HepG2 (cell line): ENCODE measurements around the gene SIRT7. TPM values are rescaled to one million over a fixed set of nuclear protein-coding genes. Genes with fewer than 3 reads are reported as not detected.

ENCODE experiments used
- CERS6 ChIP-seq: sonication (generic); formaldehyde crosslinking; IDR thresholded peaks from 2 replicates; pipeline ENCODE4 v1.5.0; 2020; ENCODE audit warnings: missing genetic modification reagents
- FOSL2 ChIP-seq: sonication (generic); formaldehyde crosslinking; IDR thresholded peaks from 2 replicates; pipeline ENCODE4 v1.4.0; 2020; ENCODE audit warnings: missing genetic modification reagents
- FOXA3 ChIP-seq: IDR thresholded peaks from 2 replicates; pipeline ENCODE4 v1.6.1; 2016; ENCODE audit warnings: missing genetic modification reagents, missing compliant biosample characterization
- IKZF5 ChIP-seq: IDR thresholded peaks from 2 replicates; pipeline ENCODE4 v1.6.1; 2018; ENCODE audit warnings: missing genetic modification reagents, mild to moderate bottlenecking, missing compliant biosample characterization
- KDM2A ChIP-seq: sonication (generic); formaldehyde crosslinking; IDR thresholded peaks from 2 replicates; pipeline ENCODE4 v1.4.0; 2020; ENCODE audit warnings: low read depth, missing genetic modification reagents, borderline replicate concordance
- NCOA2 ChIP-seq: sonication (generic); formaldehyde crosslinking; IDR thresholded peaks from 2 replicates; pipeline ENCODE4 v1.8.0; 2022; ENCODE audit warnings: inconsistent platforms
- PAF1 ChIP-seq: IDR thresholded peaks from 2 replicates; pipeline ENCODE4 v1.6.1; 2016; ENCODE audit warnings: missing genetic modification reagents, missing compliant biosample characterization
- PATZ1 ChIP-seq: sonication (generic); formaldehyde crosslinking; IDR thresholded peaks from 2 replicates; pipeline ENCODE4 v1.4.0; 2020; ENCODE audit warnings: missing genetic modification reagents
- PCBP1 ChIP-seq: fragments of 200-400 bp; formaldehyde crosslinking; IDR thresholded peaks from 2 replicates; pipeline ENCODE4 v1.6.1; 2017; ENCODE audit warnings: mild to moderate bottlenecking, low read depth, low read length, borderline replicate concordance
- PCBP2 ChIP-seq: fragments of 200-400 bp; formaldehyde crosslinking; optimal IDR thresholded peaks from 2 replicates; pipeline ENCODE3; 2018; ENCODE audit warnings: low read length, low read depth; ENCODE audit not compliant: poor library complexity, severe bottlenecking
- POLR2AphosphoS5 ChIP-seq: IDR thresholded peaks from 2 replicates; pipeline ENCODE4 v1.6.1; 2012; ENCODE audit warnings: low read depth, low read length
- SMAD3 ChIP-seq: sonication (generic); formaldehyde crosslinking; IDR thresholded peaks from 2 replicates; pipeline ENCODE4 v1.4.0; 2020; ENCODE audit warnings: missing genetic modification reagents
- SP2 ChIP-seq: sonication (generic); formaldehyde crosslinking; IDR thresholded peaks from 2 replicates; pipeline ENCODE4 v1.5.1; 2020; ENCODE audit warnings: mild to moderate bottlenecking, missing genetic modification reagents
- ZBTB25 ChIP-seq: IDR thresholded peaks from 2 replicates; pipeline ENCODE4 v1.6.1; 2018; ENCODE audit warnings: missing genetic modification reagents
- ZFYVE20 ChIP-seq: sonication (generic); formaldehyde crosslinking; IDR thresholded peaks from 2 replicates; pipeline ENCODE4 v1.8.0; 2023; ENCODE audit warnings: low read depth, mild to moderate bottlenecking, moderate library complexity, missing genetic modification reagents, borderline replicate concordance
- ZGPAT ChIP-seq: IDR thresholded peaks from 2 replicates; pipeline ENCODE4 v1.6.1; 2016; ENCODE audit warnings: mild to moderate bottlenecking
- ZNF280D ChIP-seq: sonication (generic); formaldehyde crosslinking; IDR thresholded peaks from 2 replicates; pipeline ENCODE4 v1.5.1; 2020; ENCODE audit warnings: mild to moderate bottlenecking, missing genetic modification reagents
- ZNF670 ChIP-seq: sonication (generic); formaldehyde crosslinking; IDR thresholded peaks from 2 replicates; pipeline ENCODE4 v1.8.0; 2022; ENCODE audit warnings: mild to moderate bottlenecking, missing genetic modification reagents, borderline replicate concordance
- polyA plus RNA-seq, 8 experiments: library from polyadenylated mRNA; depleted of rRNA in 3 of 8; stranded (reverse) in 7 of 8; unstranded in 1 of 8; fragments of >200 nt; fragmentation: Illumina TruSeq in 4 of 8; extraction: Trizol in 4 of 8; gene quantifications; 2 replicates each; pipeline versions ENCODE4 v1.2.1 to v1.2.3, GENCODE V29; 2011 to 2016; ENCODE audit warnings: low read depth in 4 of 8, missing spikeins in 1 of 8, mixed read lengths in 1 of 8; ENCODE audit not compliant: insufficient read depth in 1 of 8
- total RNA-seq, 5 experiments: library from RNA; depleted of rRNA; stranded (reverse); fragments of >200 nt; fragmentation: Illumina TruSeq; extraction: Trizol; gene quantifications; 2 replicates each; pipeline ENCODE4 v1.2.3, GENCODE V29; 2016; ENCODE audit warnings: low read depth in 1 of 5

SIRT7 gene
- total and polyA plus RNA-seq, 2 of the 13 experiments (the other 11 are each of a cell fraction or from before 2014, with no cell fraction given) = 8.3 to 24.8 TPM

GRCh38 chr17:81951785-81952684 lies 34.1 kb upstream of the SIRT7 start (continued):
- TF ChIP-seq ZNF280D (CRISPR knock-in tag) (0 out of 2 replicates have a peak, but pooled peaks have one; percentile 62), SP2 (no peak; the same call in 1 of the 2 replicates), PATZ1 (CRISPR knock-in tag) (peak; percentile 35; the same call in 1 of the 2 replicates), SMAD3 (0 out of 2 replicates have a peak, but pooled peaks have one; percentile 38), ZGPAT (CRISPR knock-in tag) (peak; percentile 17), PAF1 (CRISPR knock-in tag) (peak; percentile 96), CERS6 (CRISPR knock-in tag) (no peak), PCBP1 (peak; percentile 99), KDM2A (peak; percentile 60), POLR2AphosphoS5 (peak; percentile 55; the same call in 1 of the 2 replicates), ZNF670 (CRISPR knock-in tag) (no peak), PCBP2 (peak; percentile 95), ZBTB25 (CRISPR knock-in tag) (0 out of 2 replicates have a peak, but pooled peaks have one; percentile 14), IKZF5 (CRISPR knock-in tag) (0 out of 2 replicates have a peak, but pooled peaks have one; percentile 24), FOXA3 (CRISPR knock-in tag) (0 out of 2 replicates have a peak, but pooled peaks have one; percentile 13), FOSL2 (CRISPR knock-in tag) (0 out of 2 replicates have a peak, but pooled peaks have one; percentile 7), ZFYVE20 (CRISPR knock-in tag) (no peak), NCOA2 (CRISPR knock-in tag) (peak; percentile 28; the same call in 1 of the 2 replicates)
